Parathyroid adenoma (tissue), 2 donors: ENCODE data around the gene UROD.
"Not testable (repeated sequence)": the region's sequence is repeated elsewhere in the genome, so short reads cannot be mapped to it uniquely, and the experiment has no call there.

Experiments used
- H2AFZ ChIP-seq: fragments of 300-600 bp; sonication (generic); one replicate; pipeline ENCODE4 v1.7.0; 2017; ENCODE audit warnings: antibody characterized with exemption, mild to moderate bottlenecking
- H3K27ac ChIP-seq: fragments of 300-600 bp; sonication (generic); one replicate; pipeline ENCODE4 v1.7.0; 2017
- H3K27me3 ChIP-seq: fragments of 300-600 bp; sonication (generic); one replicate; pipeline ENCODE4 v1.7.0; 2017; ENCODE audit warnings: low read length; ENCODE audit not compliant: control insufficient read depth, insufficient read depth
- H3K36me3 ChIP-seq: fragments of 300-600 bp; sonication (generic); one replicate; pipeline ENCODE4 v1.7.0; 2017; ENCODE audit warnings: low read length; ENCODE audit not compliant: control insufficient read depth, insufficient read depth
- H3K4me1 ChIP-seq: fragments of 300-600 bp; sonication (generic); one replicate; pipeline ENCODE4 v1.7.0; 2017; ENCODE audit warnings: control low read depth
- H3K4me2 ChIP-seq: fragments of 300-600 bp; sonication (generic); one replicate; pipeline ENCODE4 v1.7.0; 2017; ENCODE audit warnings: low read length
- H3K4me3 ChIP-seq: fragments of 300-600 bp; sonication (generic); one replicate; pipeline ENCODE4 v1.7.0; 2017; ENCODE audit warnings: low read depth, low read length
- H3K79me2 ChIP-seq: fragments of 300-600 bp; sonication (generic); one replicate; pipeline ENCODE4 v1.7.0; 2017; ENCODE audit warnings: control low read depth
- H3K9ac ChIP-seq: fragments of 300-600 bp; sonication (generic); one replicate; pipeline ENCODE4 v1.7.0; 2017; ENCODE audit warnings: mild to moderate bottlenecking
- H3K9me3 ChIP-seq: fragments of 300-600 bp; sonication (generic); one replicate; pipeline ENCODE4 v1.7.0; 2017; ENCODE audit warnings: low read length; ENCODE audit not compliant: control insufficient read depth
- CTCF ChIP-seq: fragments of 300-600 bp; sonication (generic); IDR thresholded peaks from one replicate; pipeline ENCODE4 v1.7.0; 2017; ENCODE audit warnings: antibody characterized with exemption, mild to moderate bottlenecking
- donor health status: primary hyperparathyroidism.

The UROD gene

GRCh38 chr1:44976252-44976651, 35.8 kb upstream of the UROD start:
- no peak for TF ChIP-seq CTCF
- H3K27me3 ChIP-seq, result no peaks in the 10 kb centered on the region
- no peaks in the 10 kb centered on the region for H3K4me1 ChIP-seq
- no peak overlapping the region for H3K27ac ChIP-seq
- no peaks in the 10 kb centered on the region for H3K79me2 ChIP-seq
- H3K9me3 ChIP-seq, result no peaks in the 10 kb centered on the region
- H3K9ac ChIP-seq, result no peak overlapping the region
- H3K4me3 ChIP-seq, result no peak overlapping the region
- H3K36me3 ChIP-seq, result no peaks in the 10 kb centered on the region
- H3K4me2 ChIP-seq, result no peak overlapping the region
- H2AFZ ChIP-seq, result no peak overlapping the region

- H3K9ac ChIP-seq, H2AFZ ChIP-seq, H3K9me3 ChIP-seq, H3K79me2 ChIP-seq, H3K27me3 ChIP-seq, H3K4me2 ChIP-seq, H3K36me3 ChIP-seq, H3K4me1 ChIP-seq, H3K27ac ChIP-seq, H3K4me3 ChIP-seq: not testable (repeated sequence)
Measured at GRCh38 chr1:44977372-44977771, 34.7 kb upstream of the UROD start.

- H3K9me3 ChIP-seq, result no peaks in the 10 kb centered on the region
- H2AFZ ChIP-seq, result peak overlapping the region; percentile 85
- no peaks in the 10 kb centered on the region for H3K79me2 ChIP-seq
- TF ChIP-seq CTCF, result no peak
- no peaks in the 10 kb centered on the region for H3K36me3 ChIP-seq
- peaks cover 3% of the 10 kb centered on the region for H3K4me1 ChIP-seq
- H3K4me3 ChIP-seq, result peak overlapping the region; percentile 90
- no peak overlapping the region for H3K9ac ChIP-seq
- no peak overlapping the region for H3K27ac ChIP-seq
- peak overlapping the region; percentile 74 for H3K4me2 ChIP-seq
- no peaks in the 10 kb centered on the region for H3K27me3 ChIP-seq
Measured at GRCh38 chr1:44985747-44986359, 26.2 kb upstream of the UROD start.

GRCh38 chr1:44988531-44989156, 23.4 kb upstream of the UROD start:
- H3K9me3 ChIP-seq, result no peaks in the 10 kb centered on the region
- no peaks in the 10 kb centered on the region for H3K36me3 ChIP-seq
- no peak overlapping the region for H3K4me2 ChIP-seq
- no peaks in the 10 kb centered on the region for H3K79me2 ChIP-seq
- H3K4me1 ChIP-seq, result peaks cover 3% of the 10 kb centered on the region
- H3K27ac ChIP-seq, result no peak overlapping the region
- no peaks in the 10 kb centered on the region for H3K27me3 ChIP-seq
- H3K9ac ChIP-seq, result no peak overlapping the region
- no peak overlapping the region for H3K4me3 ChIP-seq
- H2AFZ ChIP-seq, result no peak overlapping the region
- no peak for TF ChIP-seq CTCF

- H3K9ac ChIP-seq, result no peak overlapping the region
- no peaks in the 10 kb centered on the region for H3K79me2 ChIP-seq
Measured at GRCh38 chr1:44994309-44994898, 17.6 kb upstream of the UROD start.

More at GRCh38 chr1:44994309-44994898, 17.6 kb upstream of the UROD start:
- H3K27ac ChIP-seq, result no peak overlapping the region
- H2AFZ ChIP-seq, result no peak overlapping the region
- no peaks in the 10 kb centered on the region for H3K36me3 ChIP-seq
- no peaks in the 10 kb centered on the region for H3K4me1 ChIP-seq
- H3K4me2 ChIP-seq, result no peak overlapping the region
- H3K27me3 ChIP-seq, result no peaks in the 10 kb centered on the region
- no peaks in the 10 kb centered on the region for H3K9me3 ChIP-seq
- H3K4me3 ChIP-seq, result no peak overlapping the region
- no peak for TF ChIP-seq CTCF
